BLaER1 treated with 17β-estradiol and CSF1 and Interleukin-3, amounts not matched to agents 10 nM and 100 nM (cell line): ENCODE results near the gene FCRL2.

ENCODE experiments used
- H3K27ac ChIP-seq, 11 experiments: shearing (Covaris generic); formaldehyde crosslinking; 2 replicates each; pipeline ENCODE4 v1.8.1; 2022
- H3K27me3 ChIP-seq, 11 experiments: shearing (Covaris generic); formaldehyde crosslinking; 2 replicates each; pipeline ENCODE4 v1.8.1; 2022
- H3K36me3 ChIP-seq, 11 experiments: shearing (Covaris generic); formaldehyde crosslinking; 2 replicates each; pipeline ENCODE4 v1.8.1; 2022
- H3K4me1 ChIP-seq, 10 experiments: shearing (Covaris generic); formaldehyde crosslinking; 2 replicates each; pipeline ENCODE4 v1.8.1; 2022
- H3K4me2 ChIP-seq, 11 experiments: shearing (Covaris generic); formaldehyde crosslinking; 2 replicates each; pipeline ENCODE4 v1.8.1; 2022
- H3K4me3 ChIP-seq, 10 experiments: shearing (Covaris generic); formaldehyde crosslinking; 2 replicates each; pipeline ENCODE4 v1.8.1; 2022
- H3K9ac ChIP-seq, 11 experiments: shearing (Covaris generic); formaldehyde crosslinking; 2 replicates each; pipeline ENCODE4 v1.8.1; 2022
- H3K9me3 ChIP-seq, 11 experiments: shearing (Covaris generic); formaldehyde crosslinking; replicated peaks in 1 of 11; 2 replicates each; pipeline ENCODE4 v1.8.1; 2022
- H4K20me1 ChIP-seq, 11 experiments: shearing (Covaris generic); formaldehyde crosslinking; 2 replicates each; pipeline ENCODE4 v1.8.1; 2022
- Cebpa-rat ChIP-seq, 11 experiments: shearing (Covaris generic); IDR thresholded peaks; 2 replicates each; pipeline ENCODE4 v1.8.1; 2022

The FCRL2 gene

GRCh38 chr1:157702308-157702825 lies 74.6 kb downstream of the FCRL2 start:
- Histone ChIP-seq H3K27me3 (peaks cover 0 to 20% (median 0%) of the 10 kb centered on the region in 11 experiments; a peak in 3 of 22 replicates), H3K27ac (no peak overlapping the region), H4K20me1 (no peaks in the 10 kb centered on the region), H3K4me3 (no peak overlapping the region), H3K9me3 (no peaks in the 10 kb centered on the region), H3K4me1 (no peaks in the 10 kb centered on the region), H3K9ac (no peak overlapping the region), H3K36me3 (no peaks in the 10 kb centered on the region), H3K4me2 (no peak overlapping the region)
- TF ChIP-seq Cebpa-rat (IDR thresholded peaks at IDR 0.05) = no peak

- peaks cover 0 to 32% (median 0%) of the 10 kb centered on the region in 11 experiments; a peak in 3 of 22 replicates for H3K27me3 ChIP-seq
- no peak within 1 kb of the TSS for H3K4me2 ChIP-seq
Observed at GRCh38 chr1:157700732-157701131, 76.2 kb downstream of the FCRL2 start, which contains the start of gene FCRL3. Gene FCRL3 (minus strand): TSS chr1:157700769. CDS start chr1:157700489, 280 bp downstream.

GRCh38 chr1:157700305-157700704 lies 76.6 kb downstream of the FCRL2 start:
- H3K27ac ChIP-seq = no peak overlapping the region
- H3K4me3 ChIP-seq = no peak overlapping the region
- no peak overlapping the region for H3K4me2 ChIP-seq
- no peaks in the 10 kb centered on the region for H3K36me3 ChIP-seq
- H4K20me1 ChIP-seq = no peaks in the 10 kb centered on the region
- H3K4me1 ChIP-seq = no peaks in the 10 kb centered on the region
- H3K27me3 ChIP-seq = peaks cover 0 to 34% (median 0%) of the 10 kb centered on the region in 11 experiments; a peak in 3 of 22 replicates
- H3K9me3 ChIP-seq = no peaks in the 10 kb centered on the region
- no peak for TF ChIP-seq Cebpa-rat (IDR thresholded peaks at IDR 0.05)
- H3K9ac ChIP-seq = no peak overlapping the region

More at GRCh38 chr1:157700732-157701131, 76.2 kb downstream of the FCRL2 start, which contains the start of gene FCRL3:
- Histone ChIP-seq H3K27ac (no peak within 1 kb of the TSS), H3K9me3 (no peaks in the 10 kb centered on the region), H3K9ac (no peak within 1 kb of the TSS), H3K36me3 (no peaks in the 10 kb centered on the region), H4K20me1 (no peaks in the 10 kb centered on the region), H3K4me3 (no peak within 1 kb of the TSS), H3K4me1 (no peaks in the 10 kb centered on the region)
- no peak for TF ChIP-seq Cebpa-rat (IDR thresholded peaks at IDR 0.05)

GRCh38 chr1:157697781-157698569 lies 79.0 kb downstream of the FCRL2 start:
- no peak overlapping the region for H3K27ac ChIP-seq
- no peaks in the 10 kb centered on the region for H3K36me3 ChIP-seq
- no peak overlapping the region for H3K4me3 ChIP-seq
- H3K9ac ChIP-seq = no peak overlapping the region
- H3K4me1 ChIP-seq = no peaks in the 10 kb centered on the region
- no peak for TF ChIP-seq Cebpa-rat (IDR thresholded peaks at IDR 0.05)
- no peaks in the 10 kb centered on the region for H4K20me1 ChIP-seq
- no peak overlapping the region for H3K4me2 ChIP-seq
- H3K9me3 ChIP-seq = no peaks in the 10 kb centered on the region
- H3K27me3 ChIP-seq = peaks cover 0 to 37% (median 0%) of the 10 kb centered on the region in 11 experiments; a peak in 3 of 22 replicates

- no peak for TF ChIP-seq Cebpa-rat (IDR thresholded peaks at IDR 0.05)
- Histone ChIP-seq H3K27ac (no peak overlapping the region), H3K4me2 (no peak overlapping the region)
Observed at GRCh38 chr1:157696966-157697628, 79.8 kb downstream of the FCRL2 start.

More at GRCh38 chr1:157696966-157697628, 79.8 kb downstream of the FCRL2 start:
- Histone ChIP-seq H3K36me3 (no peaks in the 10 kb centered on the region), H3K4me3 (no peak overlapping the region), H3K27me3 (peaks cover 0 to 40% (median 0%) of the 10 kb centered on the region in 11 experiments; a peak in 3 of 22 replicates), H3K9me3 (no peaks in the 10 kb centered on the region), H3K9ac (no peak overlapping the region), H3K4me1 (no peaks in the 10 kb centered on the region), H4K20me1 (no peaks in the 10 kb centered on the region)
